Osteoblast (primary cell): Measurements from ENCODE around the gene RIPK3. TPM values are rescaled to one million over a fixed set of nuclear protein-coding genes. Genes with fewer than 3 reads are reported as not detected.

Source experiments
- DNase-seq: peaks from one replicate; pipeline ENCODE4 v3.0.0; 2011; ENCODE audit warnings: low spot score, mixed read lengths; ENCODE audit not compliant: insufficient read length; ENCODE audit errors: missing footprints
- H2AFZ ChIP-seq: 2 replicates; pipeline ENCODE4 v1.6.0; 2011; ENCODE audit warnings: mild to moderate bottlenecking, low read length
- H3K27ac ChIP-seq: 2 replicates; pipeline ENCODE4 v1.5.1; 2011; ENCODE audit warnings: mild to moderate bottlenecking, low read depth, low read length, moderate library complexity
- H3K27me3 ChIP-seq: 2 replicates; pipeline ENCODE4 v1.6.0; 2012; ENCODE audit warnings: mild to moderate bottlenecking, control low read depth, inconsistent platforms, low read length, moderate library complexity; ENCODE audit not compliant: insufficient read depth
- H3K36me3 ChIP-seq: 2 replicates; pipeline ENCODE4 v1.5.1; 2011; ENCODE audit warnings: mild to moderate bottlenecking, low read length, control low read depth, moderate library complexity; ENCODE audit not compliant: insufficient read depth
- H3K4me1 ChIP-seq: 2 replicates; pipeline ENCODE4 v1.5.1; 2011; ENCODE audit warnings: mild to moderate bottlenecking, low read length, control low read depth, moderate library complexity; ENCODE audit not compliant: insufficient read depth
- H3K4me2 ChIP-seq: 2 replicates; pipeline ENCODE4 v1.6.0; 2011; ENCODE audit warnings: mild to moderate bottlenecking, low read length; ENCODE audit not compliant: insufficient read depth
- H3K4me3 ChIP-seq: fragments of 200-600 bp; sonication (generic); 3 replicates; pipeline ENCODE4 v1.5.1; 2012; ENCODE audit warnings: mild to moderate bottlenecking, low read length, inconsistent platforms; ENCODE audit not compliant: insufficient read depth
- H3K79me2 ChIP-seq: 2 replicates; pipeline ENCODE4 v1.6.0; 2012; ENCODE audit warnings: mild to moderate bottlenecking, low read length, control low read depth, inconsistent platforms; ENCODE audit not compliant: insufficient read depth
- H3K9me3 ChIP-seq: 2 replicates; pipeline ENCODE4 v1.5.1; 2011; ENCODE audit warnings: low read depth, low read length, control low read depth
- H4K20me1 ChIP-seq: 2 replicates; pipeline ENCODE4 v1.6.0; 2012; ENCODE audit warnings: mild to moderate bottlenecking, low read length, control low read depth; ENCODE audit not compliant: insufficient read depth
- CTCF ChIP-seq: IDR thresholded peaks from 2 replicates; pipeline ENCODE4 v1.5.1; 2011; ENCODE audit warnings: mild to moderate bottlenecking, low read depth, low read length, moderate library complexity; ENCODE audit errors: extremely low read depth
- total RNA-seq: library from RNA; depleted of rRNA; stranded (reverse); fragments of >200 nt; gene quantifications from 2 replicates; pipeline ENCODE4 v1.2.3, GENCODE V29; 2012

Gene RIPK3
- total RNA-seq, 1 donor = 11.9 TPM

DNA sequence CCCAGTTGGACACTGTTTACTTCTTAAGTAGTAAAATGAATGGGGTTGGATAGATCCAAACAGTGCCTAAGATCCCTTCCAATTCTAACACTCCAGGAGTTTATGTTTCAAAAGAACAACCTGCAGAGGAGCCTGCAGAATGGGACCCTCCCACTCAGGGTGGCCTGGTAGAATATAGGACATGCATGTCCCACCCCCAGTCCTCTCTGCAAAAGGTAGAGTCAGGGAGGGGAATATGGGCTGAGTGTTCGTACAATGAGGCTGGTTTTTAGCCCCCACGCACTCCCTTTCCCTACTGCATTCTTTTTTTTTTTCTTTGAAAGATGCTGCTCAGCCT lies 47.2 kb upstream of the RIPK3 start:
- Histone ChIP-seq H2AFZ (no peak overlapping the region), H3K27me3 (no peaks in the 10 kb centered on the region), H3K9me3 (no peaks in the 10 kb centered on the region), H3K27ac (no peak overlapping the region), H4K20me1 (no peaks in the 10 kb centered on the region), H3K4me3 (no peak overlapping the region), H3K4me2 (no peak overlapping the region), H3K4me1 (peaks cover under 1% of the 10 kb centered on the region), H3K79me2 (no peaks in the 10 kb centered on the region), H3K36me3 (no peaks in the 10 kb centered on the region)
- TF ChIP-seq CTCF = no peak
- no peak for DNase-seq

DNA sequence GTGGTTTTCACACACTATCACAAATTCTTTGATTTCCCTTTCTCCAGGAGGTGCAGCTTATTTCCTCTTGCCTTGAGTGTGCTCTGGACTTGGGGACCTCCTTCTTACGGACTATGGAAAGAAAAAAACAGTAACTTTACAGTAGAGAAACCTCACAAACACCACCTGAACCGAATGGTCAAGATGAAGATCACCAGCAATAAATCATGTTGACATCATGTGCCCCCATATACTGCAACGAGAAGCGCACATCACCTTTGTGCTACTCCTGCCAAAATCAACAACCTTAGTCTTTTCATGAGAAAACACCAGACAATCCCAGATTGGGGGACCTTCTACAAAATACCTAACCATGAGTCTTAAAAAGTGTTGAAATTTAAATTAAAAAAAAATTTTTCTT lies 45.7 kb upstream of the RIPK3 start:
- H4K20me1 ChIP-seq = no peaks in the 10 kb centered on the region
- H3K9me3 ChIP-seq = no peaks in the 10 kb centered on the region
- H3K27me3 ChIP-seq = no peaks in the 10 kb centered on the region
- no peak overlapping the region for H3K4me3 ChIP-seq
- no peak for TF ChIP-seq CTCF
- no peak overlapping the region for H3K27ac ChIP-seq
- H3K79me2 ChIP-seq = no peaks in the 10 kb centered on the region
- no peak overlapping the region for H3K4me2 ChIP-seq
- no peak overlapping the region for H2AFZ ChIP-seq
- DNase-seq = no peak
- no peaks in the 10 kb centered on the region for H3K36me3 ChIP-seq
- H3K4me1 ChIP-seq = no peaks in the 10 kb centered on the region

DNA sequence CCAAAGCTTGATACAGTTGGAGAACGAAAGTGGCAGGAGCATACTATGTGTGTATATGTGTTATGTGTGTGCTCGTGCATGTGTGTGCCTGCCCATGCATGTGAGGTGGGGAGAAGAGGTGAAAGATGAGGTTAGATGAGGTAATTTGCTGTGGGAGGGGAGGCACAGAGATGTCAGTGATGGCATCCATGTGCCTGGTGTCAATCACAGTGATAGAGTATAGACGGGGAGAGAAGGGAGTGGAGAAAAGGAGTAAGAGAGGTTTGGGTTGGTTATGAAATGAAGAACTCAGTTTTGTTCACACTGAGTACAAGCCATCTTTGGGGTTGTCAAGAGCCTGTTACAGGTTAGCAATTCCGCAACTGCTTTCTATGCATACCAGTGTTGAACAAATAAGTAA lies 44.4 kb upstream of the RIPK3 start:
- no peaks in the 10 kb centered on the region for H3K36me3 ChIP-seq
- H2AFZ ChIP-seq = no peak overlapping the region
- H3K79me2 ChIP-seq = no peaks in the 10 kb centered on the region
- TF ChIP-seq CTCF = no peak
- H3K27me3 ChIP-seq = no peaks in the 10 kb centered on the region
- no peak overlapping the region for H3K4me2 ChIP-seq
- H3K4me3 ChIP-seq = no peak overlapping the region
- H3K27ac ChIP-seq = no peak overlapping the region
- no peaks in the 10 kb centered on the region for H4K20me1 ChIP-seq
- no peak for DNase-seq
- no peaks in the 10 kb centered on the region for H3K4me1 ChIP-seq
- no peaks in the 10 kb centered on the region for H3K9me3 ChIP-seq

DNA sequence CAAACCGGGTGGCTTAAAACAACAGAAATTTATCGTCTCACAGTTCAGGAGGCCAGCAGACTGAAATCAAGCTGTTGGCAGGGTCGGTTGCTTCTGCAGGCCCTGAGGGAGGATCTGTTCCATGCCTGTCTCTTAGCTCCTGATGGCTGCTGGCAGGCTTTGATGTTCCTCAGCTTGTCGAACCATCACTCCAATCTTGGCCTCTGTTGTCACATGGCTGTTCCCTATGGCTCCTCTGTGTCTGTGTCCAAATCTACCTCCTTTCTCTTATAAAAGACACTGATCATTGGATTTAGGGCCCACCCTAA lies 42.2 kb upstream of the RIPK3 start:
- DNase-seq = no peak
- no peak overlapping the region for H3K27ac ChIP-seq
- no peaks in the 10 kb centered on the region for H3K27me3 ChIP-seq
- no peaks in the 10 kb centered on the region for H3K79me2 ChIP-seq
- H3K4me3 ChIP-seq = no peak overlapping the region
- H4K20me1 ChIP-seq = peaks cover 9% of the 10 kb centered on the region
- no peaks in the 10 kb centered on the region for H3K4me1 ChIP-seq
- H3K9me3 ChIP-seq = no peaks in the 10 kb centered on the region
- no peak for TF ChIP-seq CTCF
- H2AFZ ChIP-seq = no peak overlapping the region
- peaks cover 20% of the 10 kb centered on the region for H3K36me3 ChIP-seq
- H3K4me2 ChIP-seq = no peak overlapping the region
